ENCODE data around the gene CUEDC1.

DNA sequence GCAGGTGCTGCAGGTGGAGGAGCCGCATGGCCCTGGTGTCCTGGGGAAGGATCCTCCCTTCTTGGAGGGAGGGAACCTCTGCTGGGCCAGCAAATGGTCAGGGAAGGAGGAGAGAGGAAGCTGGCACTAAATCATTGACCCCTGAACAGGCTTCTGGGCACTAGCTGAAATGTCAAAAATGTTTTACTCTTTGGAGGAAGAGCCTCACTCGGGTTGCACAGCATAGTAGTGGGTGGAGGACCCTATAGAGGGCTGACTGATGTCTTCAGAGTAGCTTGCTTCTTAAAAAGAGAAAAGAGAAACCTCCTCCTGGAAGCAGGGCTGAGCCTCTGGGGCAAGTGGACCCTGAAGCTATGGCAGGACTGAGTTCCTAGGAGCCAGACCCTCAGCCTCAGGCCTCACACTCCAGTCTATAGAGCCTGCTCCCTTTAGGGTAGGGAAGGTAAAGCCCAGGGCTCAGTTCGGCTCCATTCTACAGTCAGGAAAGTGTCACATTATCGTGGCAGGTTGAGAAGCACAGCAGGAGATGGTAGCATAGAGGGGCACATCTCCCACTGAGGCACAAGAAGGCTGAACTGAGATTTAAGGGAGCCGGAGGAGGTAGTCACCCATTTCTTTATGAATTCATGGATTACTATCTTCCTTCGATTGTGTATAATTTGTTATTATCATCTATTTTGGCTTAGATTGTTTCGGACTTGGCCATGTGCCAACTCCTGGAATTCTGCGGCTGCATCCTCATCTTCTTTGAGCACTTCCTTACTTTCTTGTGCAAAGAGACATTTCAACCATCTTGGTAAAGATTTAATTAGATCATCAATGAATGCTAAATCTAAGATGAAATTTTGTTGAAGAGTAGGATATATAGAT, 7.3 kb upstream of the CUEDC1 start:
- TF ChIP-seq POLR2A (IDR thresholded peaks at IDR 0.05; ENCODE audit: low read depth, low read length) (no peak), POLR2AphosphoS5 (IDR thresholded peaks at IDR 0.05; ENCODE audit: low read depth, low read length) (no peak), TAF1 (IDR thresholded peaks at IDR 0.05; ENCODE audit: borderline replicate concordance, low read depth, low read length) (no peak)

Measured in GM12892 (cell line).